ENCODE data around the gene SKI. TPM values are rescaled to one million over a fixed set of nuclear protein-coding genes. Genes with fewer than 3 reads are reported as not detected.

The SKI gene
- total and polyA plus RNA-seq, 2 experiments from 2014 or later: 9.3 to 66.8 TPM

- Mint-ChIP-seq H3K4me1 (peaks cover 3% of the 10 kb centered on the region; the same call in 2 of the 3 replicates), H3K9me3 (no peaks in the 10 kb centered on the region), H3K36me3 (ENCODE audit: low read depth) (peaks cover 15% of the 10 kb centered on the region; the same call in 2 of the 3 replicates), H3K27me3 (ENCODE audit: insufficient read depth, low read depth, poor library complexity) (peaks cover 18% of the 10 kb centered on the region), H3K27ac (no peak overlapping the region), H3K4me3 (no peak overlapping the region)
- DNase-seq (ENCODE audit: low spot score) (no peak), ATAC-seq (peak; percentile 11; the same call in 2 of the 3 replicates)
- H2AFZ ChIP-seq: no peak overlapping the region
- H3K27ac ChIP-seq (ENCODE audit: low read depth): peak overlapping the region; percentile 50; the same call in 1 of the 2 replicates
- H3F3A ChIP-seq (replicated peaks; ENCODE audit: low read depth): peaks cover 3% of the 10 kb centered on the region; the same call in 1 of the 2 replicates
- no peaks in the 10 kb centered on the region for H3K27me3 ChIP-seq (ENCODE audit: insufficient read depth)
- no peak overlapping the region for H3K4me3 ChIP-seq
- H3K9me2 ChIP-seq (ENCODE audit: insufficient read depth): no peaks in the 10 kb centered on the region
- H3K4me1 ChIP-seq (ENCODE audit: insufficient read depth): no peaks in the 10 kb centered on the region
- H4K20me1 ChIP-seq (replicated peaks; ENCODE audit: insufficient read depth): peaks cover 30% of the 10 kb centered on the region; the same call in 1 of the 2 replicates
- TF ChIP-seq ZNF114 (CRISPR knock-in tag; IDR thresholded peaks at IDR 0.05) (no peak), JUNB (IDR thresholded peaks at IDR 0.05; ENCODE audit: unreplicated experiment) (no peak), CTCF (conservative IDR thresholded peaks at IDR 0.05; ENCODE audit: low read depth in 2 of 2) (no peak), NANOG (IDR thresholded peaks at IDR 0.05; ENCODE audit: borderline replicate concordance) (no peak), ZNF462 (CRISPR knock-in tag; IDR thresholded peaks at IDR 0.05) (no peak), ZNF331 (CRISPR knock-in tag; IDR thresholded peaks at IDR 0.05; ENCODE audit: low read depth) (no peak), REST (IDR thresholded peaks at IDR 0.05; ENCODE audit: unreplicated experiment) (no peak)
- no peak overlapping the region for H3K4me2 ChIP-seq
- no peaks in the 10 kb centered on the region for H3K36me3 ChIP-seq (ENCODE audit: insufficient read depth)
- H3K79me2 ChIP-seq (replicated peaks; ENCODE audit: insufficient read depth): peaks cover 76% of the 10 kb centered on the region
These were observed 72.1 kb downstream of the SKI start for GRCh38 chr1:2300004-2300771.

All from GM23338 (cell line).